NOMO-1 treated with DMSO at 0.1 percent for 48 hours (cell line): ENCODE results near the gene NR0B2.
A peak's percentile ranks its signal among the peaks of the same experiment; 100 is the strongest.
"Not testable (repeated sequence)": the region's sequence is repeated elsewhere in the genome, so short reads cannot be mapped to it uniquely, and the experiment has no call there.

Experiments used
- DNase-seq: peaks from one replicate; lab custom pipeline; 2025; ENCODE audit not compliant: unreplicated experiment; lab: John Stamatoyannopoulos, UW

NR0B2 gene

DNA sequence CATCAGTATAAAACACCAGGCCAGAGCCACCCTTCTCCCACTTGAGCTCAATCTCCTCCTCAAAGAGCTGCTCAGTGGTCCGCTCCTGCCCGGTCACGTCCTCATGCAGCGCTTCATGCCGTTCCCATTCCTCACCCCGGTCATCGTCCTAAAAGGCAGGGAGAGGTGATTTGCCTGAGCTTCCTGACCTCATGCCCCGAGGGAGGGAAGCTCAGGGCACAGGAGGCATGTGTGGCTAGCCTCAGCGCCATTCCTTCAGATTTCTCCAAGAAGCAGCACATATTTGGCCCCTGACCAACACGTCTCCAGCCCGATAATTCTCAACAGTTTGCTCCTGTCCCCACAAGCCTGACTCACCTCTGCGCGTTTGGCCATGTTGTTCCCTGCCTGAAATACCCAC is 19.5 kb downstream of the NR0B2 start:
- no peak for DNase-seq

DNA sequence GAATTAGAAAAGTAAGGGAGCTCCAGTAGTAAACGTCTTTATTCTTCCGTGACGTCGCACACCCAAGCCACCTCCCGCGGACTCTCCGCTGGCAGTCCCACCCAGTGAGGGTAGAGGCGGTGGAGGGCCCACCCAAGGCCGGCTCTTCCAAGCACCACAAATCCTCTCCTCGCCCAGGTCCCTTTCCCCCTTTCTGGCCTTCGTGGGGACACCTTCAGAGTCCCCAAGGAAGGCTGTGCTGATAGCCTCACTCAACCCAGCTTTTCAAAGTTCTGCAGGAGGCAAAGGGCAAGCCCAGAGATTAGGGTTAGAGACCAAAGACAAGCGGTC is 23.3 kb downstream of the NR0B2 start:
- DNase-seq: no peak

DNA sequence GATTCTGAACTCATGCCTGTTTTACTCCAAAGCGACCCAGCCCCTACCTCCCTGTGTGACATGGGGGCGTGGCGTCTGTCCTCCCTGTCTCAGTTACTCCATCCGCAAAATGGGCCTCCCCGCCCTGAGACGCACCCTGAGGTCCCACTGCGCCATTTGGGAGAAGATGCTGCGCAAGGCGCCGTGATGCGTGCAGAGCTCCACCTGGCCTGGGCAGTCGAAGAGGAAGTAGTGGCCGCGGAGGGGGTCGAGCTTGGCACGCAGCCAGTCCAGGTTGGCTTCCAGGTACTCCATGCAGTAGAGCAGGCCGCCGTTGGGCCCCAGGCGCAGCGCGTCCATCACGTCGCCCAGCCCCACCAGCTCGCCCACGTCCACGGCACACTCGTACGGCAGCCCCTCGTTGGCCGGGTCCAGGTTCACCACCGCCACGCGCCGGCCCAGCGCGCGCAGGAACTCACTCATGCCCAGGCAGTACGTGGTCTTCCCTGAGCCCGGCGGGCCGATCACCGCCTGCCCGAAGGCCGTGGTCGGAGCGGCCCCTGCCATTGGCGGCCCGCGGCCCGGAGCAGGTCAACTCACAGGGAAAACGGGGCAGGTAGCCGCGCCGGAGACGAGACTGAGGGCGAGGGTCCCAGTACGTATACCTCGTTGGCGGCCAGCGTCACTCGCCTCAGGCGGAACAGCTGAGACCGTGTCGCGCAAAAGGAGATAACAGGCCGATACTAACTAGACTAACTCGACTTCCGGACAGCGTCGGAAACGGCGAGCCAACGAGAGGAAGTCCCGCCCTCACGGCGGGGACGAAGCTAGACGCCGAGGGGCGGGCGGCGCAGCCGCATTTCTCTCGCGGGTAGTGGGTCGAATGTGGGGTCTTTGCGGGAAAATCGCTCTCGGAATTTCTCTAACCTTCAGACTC is 24.0 kb downstream of the NR0B2 start, which contains the start of gene GPN2:
TSS of gene GPN2 (minus strand) at position 733 of the 916 bp plus-strand sequence. CDS start at position 546, 187 bp downstream.
- peak; percentile 76 for DNase-seq

DNA sequence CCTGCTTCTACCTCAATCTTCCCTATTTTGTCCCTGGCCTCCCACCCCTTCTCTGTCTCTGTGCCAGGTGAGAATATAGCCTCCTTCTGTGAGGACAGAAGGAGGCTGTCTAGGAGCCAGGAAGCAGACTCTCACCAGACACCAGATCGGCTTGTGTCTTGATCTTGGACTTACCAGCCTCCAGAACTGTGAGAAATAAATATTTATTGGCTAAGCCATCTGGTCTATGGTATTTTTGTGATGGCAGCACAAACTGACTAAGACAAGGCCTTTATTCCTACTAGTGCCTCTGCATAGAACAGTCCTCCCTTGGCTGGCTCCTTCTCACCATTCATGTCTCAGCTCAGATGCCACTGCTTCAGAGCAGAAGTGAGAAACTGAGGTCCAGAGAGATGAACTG is 25.5 kb downstream of the NR0B2 start:
- no peak for DNase-seq

DNA sequence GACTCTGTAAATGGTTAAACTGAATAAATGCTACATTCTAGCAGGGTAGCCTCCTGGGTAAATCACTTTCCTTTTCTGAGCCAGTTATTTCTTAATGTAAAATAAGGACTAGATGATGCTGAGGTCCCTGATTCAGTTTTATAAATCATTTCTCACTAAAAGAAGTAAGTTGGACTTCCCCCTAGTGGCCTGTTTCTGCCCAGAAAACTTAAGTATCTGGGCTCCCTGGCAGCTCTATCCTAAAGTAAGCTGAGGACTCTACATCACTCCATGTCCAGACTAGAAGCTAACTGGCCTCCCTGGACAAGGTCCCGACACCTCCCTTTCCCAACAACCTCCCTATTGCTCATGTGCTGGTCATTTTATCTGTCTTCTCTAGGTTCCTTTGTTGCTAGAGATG is 26.6 kb downstream of the NR0B2 start:
- no peak for DNase-seq

DNA sequence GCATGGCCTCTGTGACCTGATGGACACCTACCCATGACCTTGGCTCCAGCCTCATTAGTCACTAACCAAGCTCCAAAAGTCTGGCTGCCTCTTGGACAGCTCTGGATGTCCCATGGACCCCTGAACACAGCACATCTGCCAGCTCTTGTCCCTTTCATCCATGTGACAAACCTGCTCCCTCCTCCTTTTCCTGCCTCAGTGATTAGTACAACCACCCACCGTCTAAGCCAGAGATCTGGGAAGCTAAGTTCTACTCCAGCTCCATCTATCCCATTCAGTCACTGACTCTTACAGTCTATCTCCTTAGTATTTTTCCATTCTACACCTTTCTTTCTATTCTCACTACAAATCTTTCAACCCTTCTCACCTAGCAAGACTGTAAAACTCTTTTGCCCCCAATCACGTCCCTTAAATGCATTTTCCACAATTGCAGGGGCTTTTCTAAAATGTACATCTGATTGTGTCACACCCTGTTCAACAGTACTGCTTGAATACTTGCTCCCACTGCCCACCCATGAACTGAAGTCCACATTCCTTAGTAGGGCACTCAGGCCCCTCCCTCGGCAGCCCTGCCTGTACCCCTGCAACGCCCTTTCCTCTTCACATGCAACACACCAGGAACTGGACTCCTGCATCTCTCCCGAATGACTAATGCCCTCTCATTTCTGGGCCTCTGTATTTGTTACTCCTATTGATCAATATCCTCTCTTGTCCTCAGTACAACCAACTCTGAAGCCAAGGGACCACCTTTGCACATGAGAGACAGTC is 30.9 kb downstream of the NR0B2 start:
- no peak for DNase-seq

DNA sequence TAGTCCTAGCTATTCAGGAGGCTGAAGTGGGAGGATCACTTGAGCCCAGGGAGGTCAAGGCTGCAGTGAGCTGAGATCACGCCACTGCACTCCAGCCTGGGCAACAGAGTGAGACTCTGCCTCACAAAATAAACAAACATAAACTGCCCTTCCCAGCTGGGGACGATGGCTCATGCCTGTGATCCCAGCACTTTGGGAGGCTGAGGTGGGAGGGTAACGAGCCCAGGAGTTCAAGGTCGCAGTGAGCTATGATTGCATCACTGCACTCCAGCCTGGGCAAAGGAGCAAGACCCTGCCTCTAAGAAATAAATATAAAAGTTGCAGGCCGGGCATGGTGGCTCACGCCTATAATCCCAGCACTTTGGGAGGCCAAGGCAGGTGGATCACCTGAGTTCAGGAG is 32.2 kb downstream of the NR0B2 start:
- not testable (repeated sequence) for DNase-seq

DNA sequence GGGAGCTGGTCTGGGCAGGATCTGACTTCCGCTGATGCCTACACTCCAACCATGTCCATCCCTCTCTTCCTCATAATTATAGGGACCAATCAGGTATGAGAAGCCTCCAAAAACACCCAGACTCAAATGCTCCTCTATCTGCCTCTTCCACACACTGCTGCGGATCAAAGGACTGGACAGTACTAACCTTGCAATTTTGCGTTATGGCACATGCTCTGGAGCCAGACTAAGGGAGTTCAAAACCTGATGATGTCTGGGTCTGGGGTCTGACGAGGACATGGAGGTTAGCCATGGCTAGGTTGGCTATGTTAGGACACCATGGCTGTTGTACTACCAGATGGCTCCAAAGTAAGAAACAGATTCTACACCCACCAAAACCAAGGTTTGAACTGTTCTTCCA is 34.0 kb downstream of the NR0B2 start:
- no peak for DNase-seq

DNA sequence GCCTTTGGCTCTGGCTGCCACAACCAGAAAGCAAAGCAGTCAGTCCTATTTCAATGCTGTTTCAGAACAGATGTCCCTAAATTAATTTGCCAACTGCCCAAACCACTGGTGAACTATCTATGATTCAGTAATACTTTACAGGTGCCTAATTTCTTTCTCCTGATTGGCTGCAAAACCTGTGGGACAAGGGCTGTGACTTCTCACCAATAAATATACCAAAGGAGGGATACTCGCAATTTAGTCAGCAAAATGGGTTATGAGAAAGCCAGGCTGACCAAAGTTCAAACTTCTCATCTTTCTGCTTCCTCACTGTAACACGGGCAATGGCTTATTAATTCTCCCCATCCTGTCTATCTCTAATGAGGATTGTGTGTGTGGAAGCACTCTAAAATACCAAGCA is 36.4 kb downstream of the NR0B2 start:
- no peak for DNase-seq

DNA sequence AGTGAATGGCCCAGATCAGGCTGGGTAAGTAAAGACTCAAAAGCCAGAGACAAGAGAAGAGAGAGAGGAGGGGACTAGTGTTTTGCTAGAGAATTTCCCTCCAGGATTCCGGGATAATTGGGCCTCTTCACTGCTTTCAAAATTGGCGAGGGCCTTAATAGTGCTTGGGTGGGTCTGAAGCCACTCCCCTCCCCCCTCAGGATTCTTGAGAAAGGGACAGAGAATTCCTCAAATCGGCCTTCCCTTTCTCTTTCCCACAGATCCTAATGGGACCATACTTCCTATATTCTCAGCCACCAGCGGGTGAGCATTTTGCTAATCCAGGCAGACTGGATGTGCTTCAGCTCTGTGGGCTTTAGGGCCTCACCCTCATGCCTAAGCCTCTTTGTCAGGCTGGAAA is 38.9 kb downstream of the NR0B2 start:
- no peak for DNase-seq

DNA sequence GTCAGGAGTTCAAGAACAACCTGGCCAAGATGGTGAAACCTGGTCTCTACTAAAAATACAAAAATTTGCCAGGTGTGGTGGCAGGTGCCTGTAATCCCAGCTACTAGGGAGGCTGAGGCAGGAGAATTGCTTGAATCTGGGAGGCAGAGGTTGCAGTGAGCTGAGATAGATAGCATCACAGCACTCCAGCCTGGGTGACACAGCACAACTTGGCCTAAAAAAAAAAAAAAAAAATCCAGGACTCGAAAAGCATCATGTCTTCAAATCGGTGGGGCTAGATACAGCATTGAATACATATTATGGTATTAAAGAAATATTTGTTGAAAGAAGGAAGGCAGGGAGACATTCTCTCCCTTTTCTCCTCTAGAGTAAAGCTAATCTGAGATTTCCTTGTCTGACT is 40.7 kb downstream of the NR0B2 start:
- not testable (repeated sequence) for DNase-seq

DNA sequence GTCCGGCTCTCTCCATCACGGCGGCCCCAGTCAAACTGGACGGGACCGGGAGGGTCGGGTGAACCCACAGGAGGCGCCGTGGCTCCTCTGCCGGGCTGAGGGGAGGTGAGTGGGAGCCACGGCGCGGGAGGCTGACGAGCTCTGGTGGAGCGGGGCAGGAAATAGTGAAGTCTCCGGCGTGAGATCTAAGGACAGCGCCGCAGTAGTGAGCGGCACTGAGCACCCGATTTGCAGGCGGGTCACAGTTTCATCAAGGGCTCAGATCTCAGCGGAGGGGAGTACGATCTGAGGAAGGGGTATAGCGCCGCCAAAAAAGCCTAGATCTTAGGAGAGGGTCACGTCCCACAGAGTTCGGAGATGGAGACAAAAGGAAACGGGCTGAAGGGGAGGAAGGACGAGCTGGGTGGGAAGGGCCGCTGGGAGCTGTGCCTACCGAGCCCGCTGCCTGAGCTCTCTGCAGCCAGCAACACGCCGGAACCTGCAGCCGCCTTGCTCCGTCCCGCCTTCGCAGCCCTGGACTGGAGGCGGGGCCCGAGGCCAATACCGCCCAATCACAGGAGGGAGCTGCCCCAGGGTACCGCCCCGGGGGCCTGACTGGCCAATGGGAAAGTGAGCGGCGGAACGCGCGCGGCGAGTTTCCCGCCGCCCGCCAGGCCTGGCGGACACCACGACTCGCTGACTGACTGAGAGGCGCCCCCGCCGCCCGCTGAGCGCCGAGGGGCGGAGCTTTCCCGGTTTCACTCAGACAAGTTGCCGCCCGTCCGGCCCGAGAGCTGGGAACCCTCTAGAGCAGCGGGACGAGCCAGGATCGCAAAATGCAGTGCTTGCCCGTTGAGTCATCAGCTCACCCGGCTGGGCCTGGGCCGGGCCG is 48.9 kb downstream of the NR0B2 start:
- peak; percentile 97 for DNase-seq

DNA sequence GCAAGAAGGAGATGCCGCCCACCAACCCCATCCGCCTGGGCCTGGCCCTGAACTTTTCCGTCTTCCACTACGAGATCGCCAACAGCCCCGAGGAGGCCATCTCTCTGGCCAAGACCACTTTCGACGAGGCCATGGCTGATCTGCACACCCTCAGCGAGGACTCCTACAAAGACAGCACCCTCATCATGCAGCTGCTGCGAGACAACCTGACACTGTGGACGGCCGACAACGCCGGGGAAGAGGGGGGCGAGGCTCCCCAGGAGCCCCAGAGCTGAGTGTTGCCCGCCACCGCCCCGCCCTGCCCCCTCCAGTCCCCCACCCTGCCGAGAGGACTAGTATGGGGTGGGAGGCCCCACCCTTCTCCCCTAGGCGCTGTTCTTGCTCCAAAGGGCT is 50.1 kb downstream of the NR0B2 start:
- no peak for DNase-seq

DNA sequence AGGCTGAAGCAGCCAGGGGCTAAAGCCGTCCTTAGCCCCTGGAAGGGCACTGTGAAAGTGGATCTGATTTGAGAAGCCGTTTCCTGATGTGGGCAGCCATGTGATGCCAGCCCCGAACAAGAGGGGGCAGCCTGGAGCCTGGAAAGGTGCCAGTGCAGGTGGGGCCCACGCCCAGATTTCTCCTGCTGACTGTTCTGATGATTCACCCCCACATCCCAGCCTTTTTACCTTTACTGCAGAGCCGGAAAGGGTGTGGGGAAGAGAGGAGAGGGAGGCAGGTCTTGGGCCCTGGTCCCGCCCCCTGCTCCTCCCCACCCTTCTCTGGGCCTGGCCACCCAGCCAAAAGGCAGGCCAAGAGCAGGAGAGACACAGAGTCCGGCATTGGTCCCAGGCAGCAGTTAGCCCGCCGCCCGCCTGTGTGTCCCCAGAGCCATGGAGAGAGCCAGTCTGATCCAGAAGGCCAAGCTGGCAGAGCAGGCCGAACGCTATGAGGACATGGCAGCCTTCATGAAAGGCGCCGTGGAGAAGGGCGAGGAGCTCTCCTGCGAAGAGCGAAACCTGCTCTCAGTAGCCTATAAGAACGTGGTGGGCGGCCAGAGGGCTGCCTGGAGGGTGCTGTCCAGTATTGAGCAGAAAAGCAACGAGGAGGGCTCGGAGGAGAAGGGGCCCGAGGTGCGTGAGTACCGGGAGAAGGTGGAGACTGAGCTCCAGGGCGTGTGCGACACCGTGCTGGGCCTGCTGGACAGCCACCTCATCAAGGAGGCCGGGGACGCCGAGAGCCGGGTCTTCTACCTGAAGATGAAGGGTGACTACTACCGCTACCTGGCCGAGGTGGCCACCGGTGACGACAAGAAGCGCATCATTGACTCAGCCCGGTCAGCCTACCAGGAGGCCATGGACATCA is 50.7 kb downstream of the NR0B2 start, which contains the start of gene SFN:
TSS of gene SFN (plus strand) at position 369 of the 904 bp plus-strand sequence. CDS start at position 433, 64 bp downstream.
- peak; percentile 28 for DNase-seq

DNA sequence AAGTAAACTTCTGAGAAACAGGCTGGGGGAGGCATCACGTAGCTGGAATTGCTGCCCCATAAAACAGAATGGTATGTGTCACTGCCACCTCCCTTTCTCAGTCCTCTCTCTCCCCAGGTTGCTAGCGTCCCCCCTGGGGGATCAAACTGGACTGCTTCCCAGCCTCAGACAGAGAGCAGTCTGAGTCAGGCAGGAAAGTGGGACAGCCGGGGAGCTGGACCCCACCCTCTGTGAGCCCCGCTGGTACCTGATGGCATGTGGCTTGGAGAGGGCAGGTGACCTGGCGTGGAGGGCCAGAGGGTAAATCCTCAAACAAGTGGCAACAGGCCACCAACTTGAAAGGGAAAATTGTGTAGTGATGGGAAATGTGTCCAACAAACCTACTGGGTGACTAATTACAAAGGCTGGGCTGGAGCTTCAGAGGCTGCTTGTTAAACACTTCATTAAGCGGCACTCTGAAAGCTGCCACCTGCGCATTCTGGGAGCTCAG is 51.8 kb downstream of the NR0B2 start:
- no peak for DNase-seq
